ENCODE measurements around the gene ZYG11A. TPM values are rescaled to one million over a fixed set of nuclear protein-coding genes. Genes with fewer than 3 reads are reported as not detected.
A peak's percentile ranks its signal among the peaks of the same experiment; 100 is the strongest.

Gene ZYG11A
- total and polyA plus RNA-seq, 2 of the 8 experiments (the other 6 are each of a cell fraction or from before 2014, with no cell fraction given): 0.89 to 2.6 TPM

- WGBS, 2 experiments (ENCODE audit: extremely low coverage in 1 of 2, insufficient coverage in 1 of 2, insufficient read length in 1 of 2, insufficient replicate concordance in 2 of 2, low coverage in 1 of 2, low lambda C conversion rate in 2 of 2, missing lambda C conversion rate in 1 of 2): 48% methylated on average over 2 of the region's 2 CpGs; no CpG with 5 or more reads in 1 of the 2 experiments
- TF ChIP-seq BCL11A (IDR thresholded peaks at IDR 0.05; ENCODE audit: low read depth in 2 of 2, low read length in 2 of 2) (no peak), MAX (IDR thresholded peaks at IDR 0.05) (0 out of 2 replicates have a peak, but pooled peaks have one; percentile 16)
Observed at GRCh38 chr1:52876843-52877242, 34.3 kb downstream of the ZYG11A start.

More at GRCh38 chr1:52876843-52877242, 34.3 kb downstream of the ZYG11A start:
- Histone ChIP-seq H3K14ac (ENCODE audit: insufficient read length) (no peak overlapping the region), H3K27ac (ENCODE audit: low read depth, low read length) (no peak overlapping the region), H3K18ac (ENCODE audit: extremely low read depth, low read length) (no peak overlapping the region), H4K5ac (ENCODE audit: insufficient read length, low read depth, low read length) (no peak overlapping the region), H3K4me2 (ENCODE audit: insufficient read depth in 1 of 2, low read depth in 2 of 2, low read length in 2 of 2) (no peak overlapping the region), H3K4me3 (ENCODE audit: extremely low read depth in 1 of 4, insufficient read depth in 2 of 4, low read depth in 3 of 4, low read length in 4 of 4) (no peak overlapping the region), H3K4ac (replicated peaks; ENCODE audit: insufficient read length, low read depth, low read length) (no peak overlapping the region), H4K20me1 (replicated peaks in 1 of 2; ENCODE audit: control insufficient read depth in 1 of 2, insufficient read depth in 2 of 2, low read length in 2 of 2) (no peaks in the 10 kb centered on the region), H3K4me1 (replicated peaks in 1 of 4; ENCODE audit: control insufficient read depth in 3 of 4, insufficient read depth in 4 of 4, low read length in 3 of 4) (peaks cover 0 to 7% (median 3%) of the 10 kb centered on the region in 4 experiments; a peak in 4 of 7 replicates), H3K23ac (ENCODE audit: insufficient read length) (no peak overlapping the region), H3K56ac (replicated peaks; ENCODE audit: insufficient read length, low read depth, low read length) (no peak overlapping the region), H4K8ac (ENCODE audit: extremely low read depth, insufficient read depth, low read length) (no peak overlapping the region), H2BK5ac (ENCODE audit: low read depth, low read length) (no peak overlapping the region), H3K9me3 (ENCODE audit: insufficient read depth in 2 of 2, low read depth in 1 of 2, low read length in 1 of 2) (no peaks in the 10 kb centered on the region), H3K79me2 (ENCODE audit: control insufficient read depth in 1 of 2, insufficient read depth in 2 of 2, low read length in 2 of 2) (no peaks in the 10 kb centered on the region), H2AFZ (ENCODE audit: low read length) (no peak overlapping the region), H3K9ac (replicated peaks in 1 of 4; ENCODE audit: extremely low read depth in 1 of 4, low read depth in 3 of 4, low read length in 3 of 4) (no peak overlapping the region), H2BK12ac (ENCODE audit: low read depth, low read length) (no peak overlapping the region), H2BK120ac (replicated peaks; ENCODE audit: low read depth, low read length) (no peak overlapping the region), H3K36me3 (ENCODE audit: control insufficient read depth in 2 of 4, insufficient read depth in 4 of 4, low read length in 3 of 4) (peaks cover 0 to 4% (median 0%) of the 10 kb centered on the region in 4 experiments; a peak in 1 of 8 replicates), H2BK15ac (ENCODE audit: low read length) (no peak overlapping the region), H2AK5ac (ENCODE audit: low read depth, low read length) (no peak overlapping the region), H4K91ac (replicated peaks; ENCODE audit: insufficient read length, low read length) (no peak overlapping the region), H3K23me2 (ENCODE audit: low read depth, low read length) (no peaks in the 10 kb centered on the region), H2BK20ac (ENCODE audit: low read length) (no peak overlapping the region), H3K79me1 (ENCODE audit: low read depth, low read length) (no peaks in the 10 kb centered on the region), H3K27me3 (replicated peaks in 1 of 4; ENCODE audit: control insufficient read depth in 3 of 4, extremely low read depth in 1 of 4, insufficient read depth in 3 of 4, low read length in 3 of 4) (no peaks in the 10 kb centered on the region)
- FAIRE-seq (no peak), DNase-seq (ENCODE audit: low read depth in 1 of 2, low spot score in 2 of 2) (no peak)
- ChIA-PET CTCF (ENCODE audit: partially characterized antibody) (interaction anchor here (1.1 to 2.9 kb wide), 3 partner anchors 16 to 28 kb away, joined by 3 to 9 read pairs (median 5); no protein-coding TSS in a partner anchor), POLR2A (ENCODE audit: partially characterized antibody) (no interaction called here)
